ENCODE measurements around the gene MGARP. TPM values are rescaled to one million over a fixed set of nuclear protein-coding genes. Genes with fewer than 3 reads are reported as not detected.

The MGARP gene
- polyA plus RNA-seq, 3 donors, result 0.34 to 0.44 TPM; not detected in 1

- no peak for DNase-seq
Observed at GRCh38 chr4:139243448-139244365, 36.3 kb downstream of the MGARP start.

- DNase-seq, result no peak
Observed at GRCh38 chr4:139242511-139243051, 37.4 kb downstream of the MGARP start.

GRCh38 chr4:139241784-139242151, 38.3 kb downstream of the MGARP start:
- no peak for DNase-seq

- DNase-seq, result no peak
Observed at GRCh38 chr4:139241086-139241783, 38.8 kb downstream of the MGARP start.

- DNase-seq, result no peak
Observed at GRCh38 chr4:139239127-139239772, 40.8 kb downstream of the MGARP start.

- DNase-seq, result no peak
Observed at GRCh38 chr4:139234253-139234652, 45.8 kb downstream of the MGARP start.

- peak; percentile 52 for DNase-seq
Observed at GRCh38 chr4:139229534-139230039, 50.4 kb downstream of the MGARP start.

- DNase-seq, result no peak
Observed at GRCh38 chr4:139227729-139228404, 52.2 kb downstream of the MGARP start.

- DNase-seq, result no peak
Observed at GRCh38 chr4:139223682-139224317, 56.2 kb downstream of the MGARP start.

- DNase-seq, result no peak
Observed at GRCh38 chr4:139222215-139222614, 57.8 kb downstream of the MGARP start.

- no peak for DNase-seq
Observed at GRCh38 chr4:139221687-139222086, 58.3 kb downstream of the MGARP start.

- no peak for DNase-seq
Observed at GRCh38 chr4:139219450-139220055, 60.5 kb downstream of the MGARP start.

Other genes with a start within 250 kb of the MGARP start
- gene ELF2, start 103.0 kb downstream of the MGARP start, polyA plus RNA-seq (ENCODE audit: insufficient read length in 3 of 3), result 10 to 100 TPM; 55.3 to 67.1 (median 60.2) TPM
- 10 to 100 TPM; 32.3 to 32.9 (median 32.5) TPM for gene NAA15, start 21.3 kb upstream of the MGARP start, polyA plus RNA-seq (ENCODE audit: insufficient read length in 3 of 3)
- 10 to 100 TPM; 86.8 to 99.7 (median 90.0) TPM for gene NDUFC1, start 22.3 kb upstream of the MGARP start, polyA plus RNA-seq (ENCODE audit: insufficient read length in 3 of 3)
- gene RAB33B, start 173.9 kb upstream of the MGARP start, polyA plus RNA-seq (ENCODE audit: insufficient read length in 3 of 3), result 10 to 100 TPM in 2 of 3 donors, 1 to 10 TPM in 1; 8.8 to 11.3 (median 11.0) TPM

All from renal pelvis (tissue), 4 donors.